Breast epithelium (tissue), 4 donors: Measurements from ENCODE around the gene PKD2. TPM values are rescaled to one million over a fixed set of nuclear protein-coding genes. Genes with fewer than 3 reads are reported as not detected.
A peak's percentile ranks its signal among the peaks of the same experiment; 100 is the strongest.

ENCODE experiments used
- DNase-seq, 2 donors: peaks; one replicate each; pipeline ENCODE4 v3.0.0-alpha.2; 2019; ENCODE audit warnings: low spot score in 2 of 2
- H3K27ac ChIP-seq, 2 donors: fragments of 200-600 bp; sonication (generic) in 1 of 2; one replicate each; pipeline ENCODE4 v1.5.1; 2016 to 2019; ENCODE audit warnings: mild to moderate bottlenecking in 1 of 2
- H3K27me3 ChIP-seq, 2 donors: fragments of 200-600 bp; sonication (generic) in 1 of 2; one replicate each; pipeline versions ENCODE4 v1.5.1 to v1.6.0; 2017 to 2019; ENCODE audit warnings: control low read depth in 1 of 2, mild to moderate bottlenecking in 1 of 2
- H3K36me3 ChIP-seq: fragments of 200-600 bp; one replicate; pipeline ENCODE4 v1.5.1; 2019
- H3K4me1 ChIP-seq, 2 donors: fragments of 200-600 bp; sonication (generic); one replicate each; pipeline ENCODE4 v1.5.1; 2016 to 2019; ENCODE audit warnings: control low read depth in 1 of 2
- H3K4me3 ChIP-seq, 3 donors: fragments of 200-600 bp; sonication (generic); 1 replicate in 2 of 3; 2 replicates in 1 of 3; pipeline ENCODE4 v1.5.1; 2016 to 2019; ENCODE audit warnings: mild to moderate bottlenecking in 3 of 3, moderate library complexity in 2 of 3
- H3K9me3 ChIP-seq, 2 donors: fragments of 200-600 bp; sonication (generic) in 1 of 2; one replicate each; pipeline ENCODE4 v1.5.1; 2016 to 2019; ENCODE audit warnings: control low read depth in 1 of 2
- POLR2A ChIP-seq: fragments of 450-650 bp; IDR thresholded peaks from one replicate; pipeline ENCODE4 v1.6.1; 2016; ENCODE audit warnings: antibody characterized with exemption, mild to moderate bottlenecking, moderate library complexity
- POLR2AphosphoS5 ChIP-seq, 3 donors: sonication (generic); formaldehyde crosslinking; IDR thresholded peaks; one replicate each; pipeline ENCODE4 v1.6.1; 2017; ENCODE audit warnings: antibody characterized with exemption in 3 of 3
- intact Hi-C: fragments of 100-400 bp; cut with DNase I; formaldehyde crosslinking; loops from one replicate; pipeline ENCODE4 v1.15.1; 2023; ENCODE audit warnings: low total_unique reads
- total RNA-seq, 3 donors: library from RNA; depleted of rRNA; stranded (reverse); fragments of >200 nt; gene quantifications; one replicate each; pipeline ENCODE4 v1.1.0, GENCODE V29; 2016
- TF ChIP-seq, protein P1 (sequence below), 3 donors: fragments of 450-650 bp; IDR thresholded peaks; one replicate each; pipeline ENCODE4 v1.5.1; 2016 to 2017; ENCODE audit warnings: antibody characterized with exemption in 3 of 3, mild to moderate bottlenecking in 3 of 3, moderate library complexity in 3 of 3

The PKD2 gene
- total RNA-seq, 3 donors from 2014 or later, result 60.0 to 66.2 (median 61.3) TPM

DNA sequence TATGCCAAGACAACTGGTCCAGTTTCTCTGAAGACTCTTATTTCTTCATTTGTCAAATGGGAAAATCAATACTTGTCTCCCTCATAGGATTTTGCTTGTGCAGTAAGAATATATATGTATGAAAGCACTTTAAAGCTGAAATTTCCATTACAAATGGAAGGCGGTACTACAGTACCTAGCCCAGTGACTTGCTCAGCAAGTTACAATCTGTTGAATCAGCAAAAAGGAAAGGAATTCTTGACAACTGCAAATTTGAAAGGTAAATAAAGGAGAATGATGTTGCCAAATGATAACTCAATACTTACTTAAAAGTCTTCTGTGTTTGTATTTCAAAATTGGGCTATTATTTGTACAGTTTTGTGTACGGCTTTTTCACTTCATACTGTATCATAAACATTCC is 71.1 kb downstream of the PKD2 start:
- intact Hi-C loops, result no loop called here
- H3K9me3 ChIP-seq, result no peaks in the 10 kb centered on the region
- TF ChIP-seq POLR2A (no peak), POLR2AphosphoS5 (IDR thresholded peaks at IDR 0.05) (no peak)
- TF ChIP-seq, protein P1, sequence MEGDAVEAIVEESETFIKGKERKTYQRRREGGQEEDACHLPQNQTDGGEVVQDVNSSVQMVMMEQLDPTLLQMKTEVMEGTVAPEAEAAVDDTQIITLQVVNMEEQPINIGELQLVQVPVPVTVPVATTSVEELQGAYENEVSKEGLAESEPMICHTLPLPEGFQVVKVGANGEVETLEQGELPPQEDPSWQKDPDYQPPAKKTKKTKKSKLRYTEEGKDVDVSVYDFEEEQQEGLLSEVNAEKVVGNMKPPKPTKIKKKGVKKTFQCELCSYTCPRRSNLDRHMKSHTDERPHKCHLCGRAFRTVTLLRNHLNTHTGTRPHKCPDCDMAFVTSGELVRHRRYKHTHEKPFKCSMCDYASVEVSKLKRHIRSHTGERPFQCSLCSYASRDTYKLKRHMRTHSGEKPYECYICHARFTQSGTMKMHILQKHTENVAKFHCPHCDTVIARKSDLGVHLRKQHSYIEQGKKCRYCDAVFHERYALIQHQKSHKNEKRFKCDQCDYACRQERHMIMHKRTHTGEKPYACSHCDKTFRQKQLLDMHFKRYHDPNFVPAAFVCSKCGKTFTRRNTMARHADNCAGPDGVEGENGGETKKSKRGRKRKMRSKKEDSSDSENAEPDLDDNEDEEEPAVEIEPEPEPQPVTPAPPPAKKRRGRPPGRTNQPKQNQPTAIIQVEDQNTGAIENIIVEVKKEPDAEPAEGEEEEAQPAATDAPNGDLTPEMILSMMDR (IDR thresholded peaks at IDR 0.05), result no peak
- DNase-seq, result no peak
- no peaks in the 10 kb centered on the region for H3K4me1 ChIP-seq
- no peak overlapping the region for H3K4me3 ChIP-seq
- H3K36me3 ChIP-seq, result no peaks in the 10 kb centered on the region
- no peaks in the 10 kb centered on the region for H3K27me3 ChIP-seq
- H3K27ac ChIP-seq, result peak overlapping the region; percentile 76 to 78

DNA sequence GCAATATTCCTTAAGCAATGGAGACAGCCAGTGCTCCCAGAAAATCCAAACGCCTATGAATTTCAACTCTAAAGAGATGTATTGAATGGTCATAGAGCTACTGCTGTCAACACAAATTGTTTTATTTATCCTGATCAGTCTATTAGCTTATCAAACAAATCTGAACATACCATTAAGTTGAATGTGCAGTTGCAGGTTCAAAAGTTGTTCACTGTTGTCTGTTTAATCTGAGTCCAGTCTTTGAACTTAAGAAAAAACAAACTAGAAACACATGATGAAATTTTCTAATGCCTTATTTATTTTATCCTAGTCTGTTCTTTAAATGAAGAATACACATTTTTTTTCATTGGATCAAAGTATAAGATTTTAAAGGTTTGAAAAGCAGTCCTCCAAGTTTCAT is 73.2 kb downstream of the PKD2 start:
- intact Hi-C loops, result no loop called here
- no peaks in the 10 kb centered on the region for H3K27me3 ChIP-seq
- H3K36me3 ChIP-seq, result no peaks in the 10 kb centered on the region
- TF ChIP-seq, protein P1 (IDR thresholded peaks at IDR 0.05), result no peak
- TF ChIP-seq POLR2A (no peak), POLR2AphosphoS5 (IDR thresholded peaks at IDR 0.05) (no peak)
- DNase-seq, result no peak
- H3K4me3 ChIP-seq, result no peak overlapping the region
- H3K4me1 ChIP-seq, result no peaks in the 10 kb centered on the region
- H3K27ac ChIP-seq, result no peak overlapping the region
- no peaks in the 10 kb centered on the region for H3K9me3 ChIP-seq

DNA sequence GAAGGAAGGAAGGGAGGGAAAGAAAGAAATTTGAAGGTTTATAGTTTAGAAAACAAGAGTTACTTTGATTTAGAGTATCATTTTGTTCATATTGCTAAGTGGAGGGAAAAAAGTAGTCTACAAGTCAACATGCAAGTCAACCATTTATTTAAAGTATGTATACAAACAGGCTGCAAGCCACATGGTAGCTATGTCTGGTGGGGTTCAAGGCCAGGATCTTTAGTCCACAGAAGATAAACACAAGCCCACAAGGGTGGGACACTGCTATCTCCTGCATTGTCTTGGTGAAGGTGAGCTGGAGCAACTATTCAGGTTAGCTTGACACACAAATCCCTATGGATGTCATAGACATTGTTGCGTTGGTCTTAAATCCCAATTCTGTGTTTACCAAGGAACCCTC is 79.6 kb downstream of the PKD2 start:
- TF ChIP-seq POLR2A, result no peak
- TF ChIP-seq POLR2AphosphoS5 (IDR thresholded peaks at IDR 0.05), result no peak
- TF ChIP-seq, protein P1 (IDR thresholded peaks at IDR 0.05), result no peak
- Histone ChIP-seq H3K36me3 (no peaks in the 10 kb centered on the region), H3K4me3 (no peak overlapping the region), H3K4me1 (no peaks in the 10 kb centered on the region), H3K27ac (no peak overlapping the region), H3K9me3 (no peaks in the 10 kb centered on the region), H3K27me3 (no peaks in the 10 kb centered on the region)
- no peak for DNase-seq
- intact Hi-C loops, result no loop called here

DNA sequence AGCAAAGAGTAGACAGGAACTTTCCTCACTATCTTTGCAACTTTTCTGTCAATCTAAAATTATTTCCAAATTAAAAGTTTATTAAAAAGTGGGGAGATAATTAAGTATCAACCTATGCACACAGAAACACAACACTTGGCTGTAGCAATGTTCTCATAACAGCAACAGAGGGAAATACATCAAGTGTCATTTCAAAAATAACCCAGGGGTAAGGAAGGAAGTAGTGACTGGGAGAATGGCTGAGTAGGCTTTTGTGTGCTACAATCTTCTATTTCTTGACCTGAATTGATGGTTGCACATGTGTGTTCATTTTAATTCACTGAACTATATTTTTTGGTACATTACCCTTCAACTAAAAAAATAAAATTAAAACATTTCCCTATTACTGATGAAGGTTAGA is 83.5 kb downstream of the PKD2 start:
- Histone ChIP-seq H3K4me3 (no peak overlapping the region), H3K27me3 (no peaks in the 10 kb centered on the region), H3K4me1 (no peaks in the 10 kb centered on the region), H3K36me3 (no peaks in the 10 kb centered on the region), H3K27ac (no peak overlapping the region), H3K9me3 (no peaks in the 10 kb centered on the region)
- intact Hi-C loops, result no loop called here
- TF ChIP-seq, protein P1 (IDR thresholded peaks at IDR 0.05), result no peak
- no peak for TF ChIP-seq POLR2A
- DNase-seq, result no peak

DNA sequence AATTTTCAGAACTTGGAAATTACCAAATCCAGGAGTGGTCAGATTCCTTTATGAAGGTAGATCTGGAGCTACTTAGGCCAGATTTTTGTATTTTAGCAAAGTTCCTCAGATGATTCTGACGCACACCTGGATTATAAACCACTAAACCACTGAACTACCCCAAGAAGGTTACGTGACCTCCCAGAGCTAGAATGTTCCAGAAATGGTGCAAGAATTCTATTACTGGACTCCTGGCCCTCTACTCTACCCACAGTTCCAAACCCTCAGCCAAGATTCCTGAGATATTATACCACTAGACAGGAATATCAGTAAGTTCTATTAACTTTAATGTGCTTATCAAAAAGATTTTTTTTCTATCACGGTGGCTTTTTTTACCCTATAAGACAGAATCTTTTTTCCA is 83.9 kb downstream of the PKD2 start:
- Histone ChIP-seq H3K4me1 (no peaks in the 10 kb centered on the region), H3K27ac (no peak overlapping the region), H3K9me3 (no peaks in the 10 kb centered on the region), H3K4me3 (no peak overlapping the region), H3K27me3 (no peaks in the 10 kb centered on the region), H3K36me3 (no peaks in the 10 kb centered on the region)
- no peak for DNase-seq
- intact Hi-C loops, result no loop called here
- TF ChIP-seq, protein P1 (IDR thresholded peaks at IDR 0.05), result no peak
- TF ChIP-seq POLR2A (no peak), POLR2AphosphoS5 (IDR thresholded peaks at IDR 0.05) (no peak)
